HK-2 (cell line): ENCODE data around the gene DCAF4.
A peak's percentile ranks its signal among the peaks of the same experiment; 100 is the strongest.
"Not testable (repeated sequence)": the region's sequence is repeated elsewhere in the genome, so short reads cannot be mapped to it uniquely, and the experiment has no call there.

Experiments used
- DNase-seq: peaks from one replicate; pipeline ENCODE4 v3.0.0-alpha.2; 2018; ENCODE audit not compliant: unreplicated experiment

The DCAF4 gene

DNA sequence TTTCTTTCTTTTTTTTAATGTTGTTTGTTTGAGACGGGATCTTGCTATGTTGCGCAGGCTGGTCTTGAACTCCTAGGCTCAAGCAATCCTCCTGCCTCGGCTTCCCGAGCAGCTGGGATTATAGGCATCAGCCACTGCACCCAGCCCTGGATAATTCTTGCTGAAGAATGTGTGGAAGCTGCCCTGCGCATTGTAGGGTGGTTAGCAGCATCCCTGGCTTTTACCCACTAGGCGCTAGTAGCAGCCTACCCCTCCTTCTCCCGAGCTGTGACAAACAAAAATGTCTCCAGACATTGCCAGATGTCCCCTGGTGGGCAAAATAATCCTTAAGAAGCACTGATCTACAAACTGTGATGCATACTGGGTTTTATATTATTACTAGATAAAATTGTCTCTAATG is 6.6 kb downstream of the DCAF4 start:
- no peak for DNase-seq

DNA sequence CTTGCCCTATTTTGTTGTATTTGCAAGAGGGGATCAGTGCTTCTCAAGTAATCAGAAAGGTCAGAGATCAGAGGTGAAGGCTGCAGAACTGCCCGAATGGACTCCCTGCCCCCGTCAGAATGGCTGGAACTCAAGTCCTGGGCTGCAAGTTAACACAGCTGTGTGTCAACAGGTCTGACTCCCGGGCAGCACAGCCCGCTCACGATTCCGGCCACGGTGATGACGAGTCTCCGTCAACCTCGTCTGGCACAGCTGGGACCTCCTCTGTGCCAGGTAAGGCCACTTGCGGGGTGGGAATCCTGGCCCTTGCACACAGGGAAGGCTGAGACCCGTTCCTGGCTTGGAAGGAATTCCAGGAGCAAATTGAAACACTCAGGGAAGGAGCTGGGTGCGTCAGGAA is 13.4 kb downstream of the DCAF4 start:
- no peak for DNase-seq

DNA sequence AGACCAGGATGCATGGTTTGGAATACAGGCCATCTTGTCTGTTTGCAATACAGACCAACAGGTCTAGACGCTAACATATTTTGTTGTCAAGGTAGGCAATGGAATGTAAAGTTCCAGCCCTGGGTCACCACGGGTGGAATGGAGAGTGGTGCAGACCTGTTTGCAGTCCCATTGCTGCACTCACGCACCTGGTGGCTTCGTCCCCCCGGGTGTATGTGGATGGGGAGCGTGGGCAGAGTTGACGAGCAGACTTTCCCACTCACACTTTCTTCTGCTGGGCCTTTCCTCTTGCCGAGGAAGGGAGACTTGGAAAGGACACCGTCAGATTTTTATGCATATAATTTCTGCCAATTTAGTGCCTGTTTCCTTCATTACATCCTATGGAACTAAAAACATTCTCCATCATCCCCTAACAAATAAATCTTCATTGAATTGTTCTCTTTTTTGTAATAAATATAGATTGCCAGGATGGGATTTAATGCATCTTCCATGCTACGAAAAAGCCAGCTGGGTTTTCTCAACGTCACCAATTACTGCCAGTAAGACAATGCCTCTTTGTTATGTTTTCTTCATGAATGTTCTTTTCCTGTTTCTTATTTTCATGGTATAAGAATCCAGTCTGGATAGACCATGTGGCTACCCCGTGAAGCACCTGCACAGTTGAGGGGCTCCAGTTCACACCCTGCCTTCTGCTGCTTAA is 15.2 kb downstream of the DCAF4 start:
- no peak for DNase-seq

DNA sequence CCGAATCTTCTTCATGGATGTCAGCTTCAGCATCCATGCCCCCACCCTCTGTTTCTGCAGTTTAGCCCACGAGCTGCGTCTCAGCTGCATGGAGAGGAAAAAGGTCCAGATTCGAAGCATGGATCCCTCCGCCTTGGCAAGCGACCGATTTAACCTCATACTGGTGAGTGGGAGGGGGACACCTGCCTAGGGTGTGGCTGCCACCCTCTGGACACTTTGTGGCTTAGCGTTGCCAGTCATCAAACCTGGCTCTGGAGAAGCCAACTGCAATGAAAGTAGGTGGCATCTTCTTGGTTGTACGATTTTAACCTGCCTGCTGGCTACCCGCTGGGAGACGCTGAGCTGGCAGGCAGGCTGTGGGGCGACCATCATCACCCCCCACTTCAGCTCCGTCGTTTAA is 16.7 kb downstream of the DCAF4 start:
- DNase-seq, result no peak

DNA sequence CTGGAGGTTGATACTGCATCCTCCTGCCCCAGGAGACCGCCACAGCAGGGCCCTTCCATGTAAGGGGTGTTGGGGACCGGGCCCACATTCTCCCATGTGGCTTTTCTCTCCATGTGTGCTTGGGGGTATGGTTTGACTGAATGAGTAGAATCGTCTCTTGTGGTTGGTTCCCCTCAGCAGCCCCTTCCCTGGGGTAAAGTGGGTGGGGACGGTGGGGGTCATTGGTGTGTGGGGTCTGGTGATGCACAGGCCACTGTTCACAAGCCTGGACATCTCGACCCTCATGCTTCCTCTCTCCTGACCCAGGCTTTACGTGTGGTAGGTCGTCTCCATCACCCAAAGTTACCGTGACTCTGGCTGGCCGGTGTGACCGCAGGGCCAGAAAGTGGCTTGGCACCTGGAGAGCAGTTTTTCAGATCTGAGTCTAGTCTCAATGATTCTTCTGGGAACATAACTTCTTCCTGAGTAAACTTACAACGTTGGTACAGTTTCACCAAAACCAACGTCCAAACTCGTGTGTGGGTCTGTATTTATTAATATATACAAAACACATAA is 17.7 kb downstream of the DCAF4 start:
- DNase-seq, result no peak

DNA sequence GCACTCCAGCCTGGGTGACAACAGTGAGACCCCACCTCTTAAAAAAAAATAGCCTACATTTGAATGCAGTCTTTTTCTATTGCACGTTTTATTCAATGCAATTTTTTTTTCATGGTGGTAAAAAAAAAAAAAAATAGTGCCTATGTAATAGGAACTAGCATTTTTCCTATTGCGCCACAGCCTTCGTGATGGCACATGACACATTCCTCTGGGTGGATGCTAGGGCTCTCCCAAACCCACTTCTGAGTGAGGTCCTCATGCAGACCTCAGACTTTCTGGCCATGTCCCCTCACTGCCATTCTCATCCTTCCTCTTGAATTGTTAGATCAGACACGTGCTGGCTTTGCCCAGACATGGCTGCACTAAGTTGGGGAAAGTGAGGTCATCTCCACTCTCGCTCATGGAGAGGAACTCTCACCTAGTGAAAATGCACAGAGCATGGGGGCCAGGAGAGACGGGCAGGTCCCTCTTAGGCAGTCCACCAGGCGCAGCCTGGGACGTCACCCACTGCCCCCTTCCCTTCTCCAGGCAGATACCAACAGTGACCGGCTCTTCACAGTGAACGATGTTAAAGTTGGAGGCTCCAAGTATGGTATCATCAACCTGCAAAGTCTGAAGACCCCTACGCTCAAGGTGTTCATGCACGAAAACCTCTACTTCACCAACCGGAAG is 19.2 kb downstream of the DCAF4 start:
- no peak for DNase-seq

DNA sequence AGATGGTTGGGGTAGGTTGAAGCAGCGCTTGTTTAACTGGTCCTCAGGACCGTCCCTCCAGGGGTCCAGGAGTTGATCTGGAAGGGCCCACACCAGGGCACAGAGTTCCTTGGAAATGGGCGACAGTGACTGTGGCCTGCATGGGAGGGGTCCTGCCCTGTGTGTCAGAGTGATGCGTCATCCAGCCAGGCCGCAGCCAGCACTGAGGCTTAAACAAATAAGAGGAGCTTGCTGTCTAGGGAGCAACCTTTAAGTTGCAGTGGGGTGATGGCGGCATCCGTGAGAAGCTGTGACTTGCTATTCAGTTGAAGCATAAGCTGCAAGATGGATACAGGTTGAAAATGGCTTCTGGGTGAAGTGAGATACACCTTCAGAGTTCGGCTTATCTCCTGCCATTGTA is 20.2 kb downstream of the DCAF4 start:
- no peak for DNase-seq

DNA sequence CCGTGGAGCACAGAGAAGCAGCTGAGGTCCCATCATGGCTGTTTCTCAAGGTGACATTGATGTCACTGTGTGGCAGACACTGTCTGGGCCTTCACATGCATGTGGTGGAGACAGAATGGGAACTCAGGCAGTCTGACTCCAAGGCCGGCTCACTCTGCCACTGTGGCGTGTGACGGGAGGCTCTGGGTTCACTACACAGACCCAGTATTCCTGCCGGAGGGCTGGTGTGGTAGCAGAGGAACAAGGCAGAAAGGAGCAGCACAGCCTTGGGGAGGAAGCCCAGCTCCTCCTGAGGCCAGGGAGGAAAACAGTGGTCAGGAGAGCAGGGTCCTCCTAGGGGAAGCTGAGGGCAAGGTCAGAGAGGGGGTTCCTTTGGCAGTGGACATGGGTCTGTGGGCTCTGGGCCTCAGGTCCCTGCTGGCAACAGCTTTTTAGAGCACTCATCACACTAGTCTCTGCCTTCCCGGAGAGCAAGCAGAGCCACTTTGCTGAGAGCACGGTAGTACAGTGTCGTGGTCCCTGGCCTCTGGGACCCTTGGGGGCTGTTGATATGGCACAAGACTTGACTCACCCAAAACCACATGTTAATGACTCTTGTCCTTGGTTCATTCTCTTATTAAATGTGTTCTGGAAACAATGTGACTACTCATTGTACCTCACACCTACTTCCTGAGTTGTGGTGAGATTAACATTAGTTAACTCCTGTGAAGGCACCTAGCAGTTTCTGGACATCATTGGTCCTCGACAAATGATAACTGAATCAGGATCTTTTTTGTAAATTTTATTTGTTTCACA is 21.3 kb downstream of the DCAF4 start:
- no peak for DNase-seq

DNA sequence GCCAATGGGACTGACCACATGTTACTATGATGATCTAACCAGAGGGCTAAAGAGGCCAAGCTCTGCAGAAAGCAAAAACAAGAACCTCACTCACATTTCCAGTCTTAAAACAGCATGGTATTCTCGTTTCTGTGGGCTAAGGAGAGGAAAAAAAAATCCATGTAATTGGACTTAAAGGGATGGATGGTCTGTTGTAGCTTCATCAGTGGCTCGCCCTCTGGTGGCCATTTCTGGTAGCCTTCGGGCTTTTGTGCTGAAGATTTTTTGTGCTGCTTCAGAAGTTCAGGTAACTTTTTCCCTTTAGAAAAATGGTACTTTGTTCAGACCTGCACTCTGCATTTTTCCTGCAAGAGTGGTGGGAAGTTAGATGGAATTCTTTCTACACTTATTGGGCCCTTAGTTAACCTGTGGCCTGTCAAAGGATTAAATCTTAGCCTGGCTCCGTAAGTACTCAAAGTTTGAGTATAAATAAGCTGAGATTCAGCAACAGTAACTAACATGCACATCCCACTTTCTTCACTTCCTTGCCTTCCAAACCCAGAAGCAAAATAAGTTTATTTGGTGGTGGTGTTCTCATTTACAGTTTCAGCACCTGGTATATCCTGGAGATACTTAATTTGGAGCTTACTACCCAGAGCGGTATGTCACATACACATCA is 22.3 kb downstream of the DCAF4 start:
- DNase-seq, result peak; percentile 59

DNA sequence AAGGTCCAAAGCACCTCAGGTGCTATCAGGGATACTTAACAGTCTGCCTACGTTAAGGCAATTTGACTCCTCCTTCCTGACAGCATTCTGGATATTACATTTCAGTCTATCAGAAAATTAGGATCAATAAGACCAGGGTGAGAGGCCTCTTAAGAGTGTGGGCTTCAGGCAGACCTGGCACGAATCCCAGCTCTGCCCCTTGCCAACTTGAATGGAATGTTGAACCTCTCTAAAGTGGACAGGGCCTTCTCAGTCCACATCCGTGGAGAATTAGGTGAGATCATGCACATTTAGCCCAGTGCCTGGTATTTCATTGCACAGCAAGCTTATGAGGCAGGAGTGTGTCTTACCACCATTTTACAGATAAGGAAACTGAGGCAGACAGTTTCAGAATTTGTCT is 25.9 kb downstream of the DCAF4 start:
- DNase-seq, result no peak

DNA sequence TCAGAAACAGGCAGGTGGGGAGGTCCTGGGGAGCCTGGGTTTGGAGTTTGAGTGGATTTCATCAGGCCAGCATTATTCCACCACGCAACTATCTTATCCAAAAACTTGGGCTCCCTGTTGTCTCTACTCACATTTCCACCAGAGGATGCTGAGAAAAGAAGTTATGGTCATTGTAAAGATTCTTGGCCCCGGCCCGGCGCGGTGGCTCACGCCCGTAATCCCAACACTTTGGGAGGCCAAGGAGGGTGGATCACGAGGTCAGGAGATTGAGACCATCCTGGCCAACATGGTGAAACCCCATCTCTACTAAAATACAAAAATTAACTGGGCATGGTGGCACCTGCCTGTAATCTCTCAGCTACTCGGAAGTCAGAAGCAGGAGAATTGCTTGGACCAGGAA is 30.5 kb downstream of the DCAF4 start:
- not testable (repeated sequence) for DNase-seq

DNA sequence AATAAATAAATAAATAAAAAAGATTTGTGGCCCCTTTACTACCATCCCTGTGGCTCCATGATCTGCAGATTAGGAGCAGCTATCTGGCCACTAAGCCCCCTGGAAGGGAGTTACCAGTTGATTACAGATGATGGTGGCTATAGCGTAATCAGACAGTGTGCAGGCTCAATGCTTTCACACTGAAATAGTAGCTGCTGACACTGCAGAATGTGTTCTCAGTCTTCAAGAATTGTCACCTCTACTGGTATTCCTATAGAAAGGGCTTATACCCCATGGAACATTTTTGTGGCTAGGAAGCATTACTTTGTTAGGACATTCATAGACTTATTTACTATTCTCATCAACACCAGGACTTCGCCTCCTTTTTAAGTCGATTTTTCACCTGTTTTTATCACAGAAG is 30.9 kb downstream of the DCAF4 start:
- DNase-seq, result no peak

DNA sequence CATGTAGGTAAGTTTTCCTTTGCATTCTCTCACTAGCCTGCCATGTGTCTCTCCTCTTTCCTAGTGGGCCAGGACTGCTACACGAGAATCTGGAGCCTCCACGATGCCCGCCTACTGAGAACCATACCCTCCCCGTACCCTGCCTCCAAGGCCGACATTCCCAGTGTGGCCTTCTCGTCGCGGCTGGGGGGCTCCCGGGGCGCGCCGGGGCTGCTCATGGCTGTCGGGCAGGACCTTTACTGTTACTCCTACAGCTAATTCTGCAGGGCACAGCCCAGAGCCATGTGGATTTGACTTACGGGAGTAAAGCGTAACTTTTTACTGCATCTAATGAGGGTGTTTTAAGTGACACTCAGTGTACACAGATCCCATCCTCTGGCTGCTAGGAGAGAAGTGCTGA is 32.3 kb downstream of the DCAF4 start:
- DNase-seq, result no peak

DNA sequence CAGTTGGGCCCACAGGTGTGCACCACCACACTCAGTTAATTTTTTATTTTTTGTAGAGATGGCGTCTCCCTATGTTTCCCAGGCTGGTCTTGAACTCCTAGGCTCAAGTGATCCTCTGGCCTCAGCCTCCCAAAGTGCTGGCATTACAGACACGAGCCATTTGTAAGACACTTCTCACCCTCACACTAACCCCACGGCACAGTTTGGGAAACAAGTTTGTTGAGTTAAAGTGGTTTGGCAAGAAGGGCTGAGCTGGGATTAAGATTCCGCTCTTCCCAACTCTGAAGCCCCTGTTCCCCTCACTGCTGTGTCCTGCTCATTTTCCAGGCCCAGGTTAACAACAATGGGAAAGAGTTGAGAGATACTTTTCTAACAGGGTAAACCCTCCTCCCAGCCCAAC is 34.8 kb downstream of the DCAF4 start:
- not testable (repeated sequence) for DNase-seq

DNA sequence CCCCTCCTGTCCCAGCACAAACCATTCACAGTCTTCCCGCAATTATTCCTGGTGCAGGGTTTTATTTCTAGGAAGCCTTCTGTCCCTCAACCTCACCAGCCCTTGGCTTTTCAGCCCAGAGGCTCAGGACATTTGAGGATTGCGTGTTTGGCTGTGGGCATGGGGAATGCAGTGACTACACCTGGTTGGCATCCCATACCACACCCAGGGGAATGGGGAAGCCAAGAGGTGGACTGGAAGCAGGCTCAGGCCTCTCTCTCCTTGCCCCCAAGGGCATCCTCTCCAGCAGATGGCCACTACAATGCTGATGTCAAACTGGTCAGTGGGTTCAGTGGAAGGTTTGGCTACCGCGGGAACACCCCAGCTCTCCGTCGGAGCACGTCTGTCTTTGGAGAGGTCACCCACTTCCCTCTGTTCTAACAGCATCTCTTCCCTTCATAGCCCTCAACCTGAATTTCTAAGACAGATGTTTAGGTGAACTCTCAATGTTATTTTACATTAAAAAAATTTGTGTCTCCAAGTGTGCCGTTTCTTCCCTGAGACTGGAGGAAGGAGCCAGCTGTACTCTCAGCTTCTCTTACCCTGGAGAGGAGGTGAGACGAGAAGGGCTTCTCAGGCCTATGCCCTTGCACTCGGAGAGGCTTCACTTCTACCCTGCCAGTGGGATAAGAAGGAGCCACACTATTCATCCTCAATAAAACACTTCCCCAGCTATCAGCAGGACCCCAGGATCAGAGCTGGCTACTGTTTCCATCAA is 35.5 kb downstream of the DCAF4 start:
- peak; percentile 57 for DNase-seq

DNA sequence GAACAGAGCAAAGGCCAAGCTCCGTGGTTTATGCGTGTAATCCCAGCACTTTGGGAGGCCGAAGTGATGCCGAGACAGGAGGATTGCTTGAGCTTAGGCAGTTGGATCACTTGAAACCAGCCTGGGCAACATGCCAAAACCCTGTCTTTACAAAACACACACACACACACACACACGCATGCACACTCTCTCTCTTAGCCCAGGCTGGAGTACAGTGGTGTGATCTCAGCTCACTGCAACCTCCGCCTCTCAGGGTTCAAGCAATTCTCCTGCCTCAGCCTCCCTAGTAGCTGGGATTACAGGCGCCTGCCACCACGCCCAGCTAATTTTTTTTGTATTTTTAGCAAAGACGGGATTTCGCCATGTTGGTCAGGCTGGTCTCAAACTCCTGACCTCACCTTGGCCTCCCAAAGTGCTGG is 36.1 kb downstream of the DCAF4 start:
- DNase-seq, result peak; percentile 38

DNA sequence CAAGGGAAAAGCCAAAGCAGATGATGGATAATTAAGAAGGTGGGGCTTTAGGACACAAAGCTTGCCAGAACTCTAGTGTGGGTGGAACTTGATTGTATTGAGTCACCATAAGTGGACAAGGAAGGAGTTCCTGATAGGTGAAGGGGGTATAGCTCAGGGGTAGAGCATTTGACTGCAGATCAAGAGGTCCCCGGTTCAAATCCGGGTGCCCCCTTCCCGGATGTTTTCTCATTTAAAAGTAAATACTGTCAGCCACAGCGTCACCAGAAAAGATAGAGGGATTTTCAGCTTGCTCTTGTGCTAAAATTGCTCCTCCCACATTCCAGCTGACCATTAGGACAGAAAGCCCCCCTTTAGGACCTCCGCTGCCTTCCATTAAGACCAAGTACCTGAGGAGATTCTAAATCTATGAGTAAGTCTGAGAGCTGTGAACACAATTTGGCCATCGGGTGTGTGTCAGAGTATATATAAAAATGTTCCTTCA is 36.6 kb downstream of the DCAF4 start:
- peak; percentile 59 for DNase-seq

DNA sequence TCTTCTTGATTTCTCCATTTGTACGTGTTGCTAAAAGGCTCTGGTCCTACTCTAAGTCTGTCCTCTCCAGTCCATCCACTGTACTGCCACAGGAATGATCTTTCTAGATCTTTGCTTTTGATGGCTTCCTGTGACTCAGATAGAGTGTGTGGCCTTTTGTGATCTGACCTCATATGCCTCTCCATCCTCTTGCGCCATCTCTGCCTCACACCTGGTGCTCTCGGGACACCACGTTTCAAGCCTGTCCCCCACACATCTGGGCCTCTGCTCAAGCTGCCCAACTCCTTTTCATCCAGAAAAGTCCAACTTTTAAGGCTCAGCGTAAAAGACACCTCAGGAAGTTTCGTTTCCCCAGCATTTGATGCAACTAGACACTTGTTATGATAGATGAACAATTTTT is 39.0 kb downstream of the DCAF4 start:
- DNase-seq, result no peak

DNA sequence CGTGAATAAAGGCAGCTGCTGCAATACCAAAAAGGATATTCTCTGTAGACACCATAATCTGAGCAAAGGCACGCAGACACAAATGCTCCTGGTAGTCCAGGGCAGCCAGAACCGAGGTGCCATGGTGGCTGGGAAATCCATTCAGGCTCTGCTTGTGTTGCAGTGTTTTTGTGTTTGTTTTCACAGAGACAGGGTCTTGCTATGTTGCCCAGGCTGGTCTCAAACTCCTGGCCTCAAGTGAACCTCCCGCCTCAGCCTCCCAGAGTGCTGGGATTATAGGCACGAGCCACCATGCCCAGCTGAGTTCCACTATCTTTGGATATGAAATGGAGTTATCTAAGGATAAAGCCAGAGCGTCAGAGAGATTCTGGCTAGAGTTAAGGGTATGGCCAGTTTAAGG is 39.8 kb downstream of the DCAF4 start:
- no peak for DNase-seq

DNA sequence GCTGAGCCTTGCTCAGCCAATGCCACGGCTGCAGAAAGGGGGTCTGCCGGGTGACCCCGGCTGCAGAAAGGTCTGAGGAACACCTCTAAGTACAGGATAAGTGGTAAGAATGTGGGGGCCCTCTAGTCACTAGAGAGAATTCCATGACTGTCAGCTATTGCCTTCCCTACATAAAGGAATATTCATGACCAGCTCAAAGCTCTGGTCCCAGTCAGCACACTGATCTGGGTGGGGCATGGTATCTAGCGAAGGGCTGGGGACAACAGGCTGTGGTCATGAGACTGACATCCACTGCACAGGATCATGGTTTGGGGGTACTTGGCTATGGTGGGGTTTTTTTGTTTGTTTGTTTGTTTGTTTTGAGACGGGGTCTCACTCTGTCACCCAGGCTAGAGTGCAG is 42.1 kb downstream of the DCAF4 start:
- DNase-seq, result no peak

DNA sequence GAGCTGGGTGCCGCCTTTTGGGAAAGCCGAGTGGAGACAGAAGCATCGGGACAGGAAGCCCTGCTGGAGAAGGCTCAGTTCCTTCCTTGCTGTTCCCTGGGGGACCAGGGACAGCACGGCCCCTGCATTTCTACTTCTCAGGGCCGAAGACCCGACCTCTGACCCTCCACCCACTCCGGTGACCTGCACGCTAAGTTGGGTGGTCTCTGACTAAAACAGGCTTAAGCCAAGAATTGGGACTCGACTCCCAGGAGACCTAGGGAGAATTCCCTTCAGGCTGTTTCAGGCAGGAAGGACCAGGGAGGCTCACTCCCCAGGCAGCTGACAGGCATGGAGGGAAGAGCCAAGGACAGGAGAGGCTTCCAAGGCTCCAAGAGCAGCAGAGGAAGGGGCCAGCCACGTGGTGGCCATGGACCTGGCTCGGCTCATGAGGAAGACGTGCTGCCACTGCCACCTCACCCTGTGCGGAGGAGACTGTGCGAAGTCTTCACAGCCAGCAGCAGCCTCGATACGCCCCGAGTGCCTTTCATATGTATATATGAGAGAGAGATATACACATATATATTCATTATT is 43.9 kb downstream of the DCAF4 start:
- no peak for DNase-seq
